PC-9 (cell line): ENCODE measurements around the gene AK5. TPM values are rescaled to one million over a fixed set of nuclear protein-coding genes. Genes with fewer than 3 reads are reported as not detected.
"Not testable (repeated sequence)": the region's sequence is repeated elsewhere in the genome, so short reads cannot be mapped to it uniquely, and the experiment has no call there.

Source experiments
- BruUV-seq: library from RNA; stranded (reverse); fragments of 400-500 nt; replicated peaks from 2 replicates; lab custom pipeline; 2021; lab: Mats Ljungman, UMichigan
- CTCF ChIA-PET: fragments of 300-600 bp; sonication (Branson Sonifier 250); formaldehyde crosslinking; loops from one replicate; lab custom pipeline; 2022; ENCODE audit warnings: antibody characterized with exemption; lab: Charles Lee
- POLR2A ChIA-PET: fragments of 300-600 bp; sonication (Branson Sonifier 250); formaldehyde crosslinking; loops from one replicate; lab custom pipeline; 2022; ENCODE audit warnings: antibody characterized with exemption; ENCODE audit not compliant: unreplicated experiment; lab: Charles Lee
- DNase-seq, 2 experiments: peaks; one replicate each; pipeline versions ENCODE4 v3.0.0 to v3.0.0-alpha.2; 2015 to 2022; ENCODE audit warnings: mixed read lengths in 1 of 2
- H2AFZ ChIP-seq: fragments of 200-600 bp; sonication (generic); 2 replicates; pipeline ENCODE4 v1.8.1; 2017; ENCODE audit warnings: antibody characterized with exemption
- H3F3A ChIP-seq: fragments of 200-600 bp; sonication (generic); 2 replicates; pipeline ENCODE4 v1.8.1; 2017; ENCODE audit warnings: antibody characterized with exemption, mild to moderate bottlenecking, low read depth; ENCODE audit not compliant: insufficient read depth
- H3K27ac ChIP-seq: fragments of 200-600 bp; sonication (generic); 2 replicates; pipeline ENCODE4 v1.6.1; 2016; ENCODE audit warnings: mixed run types
- H3K27me3 ChIP-seq: fragments of 200-600 bp; sonication (generic); 2 replicates; pipeline ENCODE4 v1.6.1; 2016; ENCODE audit warnings: low read depth, mixed run types; ENCODE audit not compliant: insufficient read depth
- H3K36me3 ChIP-seq: fragments of 200-600 bp; sonication (generic); 2 replicates; pipeline ENCODE4 v1.6.1; 2016; ENCODE audit warnings: low read depth, mixed run types
- H3K4me1 ChIP-seq: fragments of 200-600 bp; sonication (generic); replicated peaks from 2 replicates; pipeline ENCODE4 v1.6.1; 2016; ENCODE audit warnings: mixed run types; ENCODE audit not compliant: insufficient read depth
- H3K4me2 ChIP-seq: fragments of 200-600 bp; sonication (generic); 2 replicates; pipeline ENCODE4 v1.6.1; 2017; ENCODE audit warnings: mixed run types
- H3K4me3 ChIP-seq: fragments of 200-600 bp; sonication (generic); 2 replicates; pipeline ENCODE4 v1.6.1; 2016; ENCODE audit warnings: mixed run types
- H3K79me2 ChIP-seq: fragments of 200-600 bp; sonication (generic); 2 replicates; pipeline ENCODE4 v1.6.1; 2017; ENCODE audit warnings: low read depth, mixed run types
- H3K9me2 ChIP-seq: fragments of 200-600 bp; sonication (generic); 2 replicates; pipeline ENCODE4 v1.8.1; 2017; ENCODE audit warnings: mild to moderate bottlenecking; ENCODE audit not compliant: insufficient read depth
- H3K9me3 ChIP-seq: fragments of 200-600 bp; sonication (generic); 2 replicates; pipeline ENCODE4 v1.8.1; 2016; ENCODE audit warnings: low read depth; ENCODE audit not compliant: insufficient read depth
- H4K20me1 ChIP-seq: fragments of 200-600 bp; sonication (generic); 2 replicates; pipeline ENCODE4 v1.8.1; 2017; ENCODE audit not compliant: insufficient read depth
- CTCF ChIP-seq: fragments of 200-600 bp; sonication (generic); conservative IDR thresholded peaks from 2 replicates; pipeline ENCODE4 v1.6.1; 2017; ENCODE audit warnings: mixed run types, antibody characterized with exemption, mild to moderate bottlenecking, moderate library complexity
- EZH2 ChIP-seq: fragments of 200-600 bp; sonication (generic); IDR thresholded peaks from 2 replicates; pipeline ENCODE4 v1.8.0; 2017; ENCODE audit warnings: antibody characterized with exemption, low read depth
- intact Hi-C: fragments of 100-400 bp; cut with micrococcal nuclease; formaldehyde crosslinking; loops from one replicate; pipeline ENCODE4 v1.10.0; 2022; ENCODE audit not compliant: unreplicated experiment
- total RNA-seq: library from RNA; stranded (reverse); gene quantifications from 2 replicates; pipeline ENCODE4 v1.2.3, GENCODE V29; 2021

AK5 gene
- total RNA-seq, 1 experiment from 2014 or later: 1.2 TPM

- Histone ChIP-seq H3K79me2 (no peaks in the 10 kb centered on the region), H3F3A (no peaks in the 10 kb centered on the region), H3K27ac (no peak overlapping the region), H3K9me2 (peaks cover 4% of the 10 kb centered on the region; the same call in 1 of the 2 replicates), H3K4me3 (no peak overlapping the region), H3K4me1 (no peaks in the 10 kb centered on the region), H2AFZ (no peak overlapping the region), H4K20me1 (no peaks in the 10 kb centered on the region), H3K27me3 (no peaks in the 10 kb centered on the region), H3K4me2 (no peak overlapping the region), H3K36me3 (no peaks in the 10 kb centered on the region), H3K9me3 (no peaks in the 10 kb centered on the region)
- no peak for DNase-seq
- CTCF ChIA-PET: no interaction called here
- POLR2A ChIA-PET: no interaction called here
- no TSS peak for BruUV-seq
- TF ChIP-seq CTCF (no peak), EZH2 (no peak)
- intact Hi-C loops: no loop called here
Measured at GRCh38 chr1:77308889-77309621, 27.2 kb downstream of the AK5 start.

- Histone ChIP-seq H3K4me3 (no peak overlapping the region), H3K27me3 (no peaks in the 10 kb centered on the region), H3K36me3 (no peaks in the 10 kb centered on the region), H3K4me2 (no peak overlapping the region), H3F3A (no peaks in the 10 kb centered on the region), H3K27ac (no peak overlapping the region), H2AFZ (no peak overlapping the region), H3K9me3 (no peaks in the 10 kb centered on the region), H3K4me1 (no peaks in the 10 kb centered on the region), H4K20me1 (no peaks in the 10 kb centered on the region), H3K79me2 (no peaks in the 10 kb centered on the region), H3K9me2 (peaks cover 4% of the 10 kb centered on the region; the same call in 1 of the 2 replicates)
- DNase-seq: no peak
- POLR2A ChIA-PET: no interaction called here
- BruUV-seq: no TSS peak
- TF ChIP-seq CTCF (no peak), EZH2 (no peak)
- CTCF ChIA-PET: interaction anchor here (0.7 kb wide), 1 partner anchor 52 kb away, joined by 4 read pairs; no protein-coding TSS in a partner anchor
- intact Hi-C loops: no loop called here
Measured at GRCh38 chr1:77310924-77311323, 29.1 kb downstream of the AK5 start.

GRCh38 chr1:77312364-77312763, 30.5 kb downstream of the AK5 start:
- H3K9me2 ChIP-seq, H3K79me2 ChIP-seq, POLR2A ChIA-PET, H4K20me1 ChIP-seq, H3F3A ChIP-seq, H3K4me1 ChIP-seq, H3K36me3 ChIP-seq, CTCF ChIA-PET, H3K4me2 ChIP-seq, H3K27me3 ChIP-seq, BruUV-seq, H3K4me3 ChIP-seq, H3K27ac ChIP-seq, H3K9me3 ChIP-seq, H2AFZ ChIP-seq, DNase-seq, intact Hi-C loops: not testable (repeated sequence)

- POLR2A ChIA-PET: no interaction called here
- H3K9me2 ChIP-seq: no peaks in the 10 kb centered on the region
- intact Hi-C loops: no loop called here
- TF ChIP-seq EZH2 (no peak), CTCF (no peak)
- BruUV-seq: no TSS peak
- no peaks in the 10 kb centered on the region for H3F3A ChIP-seq
- H3K27me3 ChIP-seq: no peaks in the 10 kb centered on the region
- DNase-seq: no peak
- H3K4me1 ChIP-seq: no peaks in the 10 kb centered on the region
- no peaks in the 10 kb centered on the region for H3K36me3 ChIP-seq
- H2AFZ ChIP-seq: no peak overlapping the region
- CTCF ChIA-PET: no interaction called here
- H4K20me1 ChIP-seq: no peaks in the 10 kb centered on the region
- no peak overlapping the region for H3K4me2 ChIP-seq
- peaks cover 7% of the 10 kb centered on the region; the same call in 1 of the 2 replicates for H3K9me3 ChIP-seq
- no peak overlapping the region for H3K27ac ChIP-seq
- no peaks in the 10 kb centered on the region for H3K79me2 ChIP-seq
- no peak overlapping the region for H3K4me3 ChIP-seq
Measured at GRCh38 chr1:77313491-77313890, 31.7 kb downstream of the AK5 start.
